Activated CD8-positive, alpha-beta memory T cell treated with anti-CD3 and anti-CD28 coated beads, Interleukin-2, amount 50 U/mL, for 48 hours (primary cell): ENCODE results near the gene FAM98A.

Source experiments
- DNase-seq: peaks from one replicate; pipeline ENCODE4 v3.0.0-alpha.2; 2020

FAM98A gene

DNA sequence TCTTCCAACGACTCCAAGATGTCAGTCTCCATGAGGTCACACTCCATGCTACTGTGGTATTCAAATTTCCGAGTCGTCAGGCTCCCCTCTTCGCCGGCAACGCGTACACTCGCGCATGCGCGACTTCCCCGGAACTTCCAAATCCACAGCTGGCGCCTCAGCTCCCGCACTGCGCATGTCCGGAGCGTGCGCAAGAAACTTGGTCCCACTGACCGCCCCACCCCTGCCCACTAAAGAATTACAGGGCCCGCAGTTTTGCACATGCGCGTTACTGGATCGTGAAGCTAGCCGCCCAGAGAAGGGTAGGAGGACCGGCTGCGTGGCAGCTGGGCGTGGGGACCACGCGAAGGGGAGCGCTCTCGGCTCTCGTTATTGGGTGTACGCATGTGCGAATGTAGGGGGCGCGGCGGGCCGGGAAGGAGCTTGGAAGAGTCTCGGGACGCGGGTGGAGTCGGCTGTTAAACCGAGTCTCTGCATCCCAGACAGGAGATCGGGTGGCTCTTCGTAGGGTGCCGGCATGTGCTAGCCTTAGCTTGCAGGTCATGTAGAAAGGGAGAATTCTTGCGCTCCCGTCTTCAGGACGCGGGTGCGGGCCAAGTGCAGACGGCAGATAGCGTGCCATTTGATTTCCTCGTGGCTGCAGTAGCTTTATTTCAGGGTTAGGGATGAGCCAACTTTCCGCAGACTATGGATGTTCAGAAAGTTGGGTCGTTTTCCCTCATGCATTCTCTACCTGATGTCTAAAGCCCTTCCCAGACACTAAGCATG, at the start of gene FAM98A:
TSS of gene FAM98A (minus strand) at position 125 of the 768 bp plus-strand sequence. CDS start at position 47, 78 bp downstream.
- DNase-seq = peak; percentile 99

GRCh38 chr2:33645861-33646260, 46.8 kb upstream of the FAM98A start:
- no peak for DNase-seq

- no peak for DNase-seq
These were observed 45.1 kb upstream of the FAM98A start for GRCh38 chr2:33644215-33644614.

GRCh38 chr2:33636001-33636400, 36.9 kb upstream of the FAM98A start:
- no peak for DNase-seq

- DNase-seq = no peak
These were observed 35.3 kb upstream of the FAM98A start for GRCh38 chr2:33634261-33634910.

DNA sequence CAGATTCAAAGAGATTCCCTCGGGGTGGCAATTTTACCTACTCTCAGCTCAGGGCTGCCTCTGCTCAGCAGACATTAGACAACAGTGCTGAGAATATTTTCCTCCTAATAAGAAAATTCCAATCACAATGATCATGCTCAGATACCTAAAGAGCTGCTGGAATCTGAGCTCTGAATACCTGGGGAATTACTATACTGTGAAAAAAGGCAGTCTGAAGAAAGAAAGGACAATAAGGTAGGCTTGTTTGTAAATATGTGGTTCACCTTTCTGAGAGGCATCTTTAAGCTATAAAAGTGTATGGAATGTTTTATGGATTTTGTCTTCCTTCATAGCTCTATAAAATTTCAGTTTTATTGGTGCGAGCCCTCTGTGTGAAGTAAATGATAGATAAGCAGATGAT, 34.2 kb upstream of the FAM98A start:
- DNase-seq = no peak

GRCh38 chr2:33632831-33633230, 33.7 kb upstream of the FAM98A start:
- DNase-seq = no peak

DNA sequence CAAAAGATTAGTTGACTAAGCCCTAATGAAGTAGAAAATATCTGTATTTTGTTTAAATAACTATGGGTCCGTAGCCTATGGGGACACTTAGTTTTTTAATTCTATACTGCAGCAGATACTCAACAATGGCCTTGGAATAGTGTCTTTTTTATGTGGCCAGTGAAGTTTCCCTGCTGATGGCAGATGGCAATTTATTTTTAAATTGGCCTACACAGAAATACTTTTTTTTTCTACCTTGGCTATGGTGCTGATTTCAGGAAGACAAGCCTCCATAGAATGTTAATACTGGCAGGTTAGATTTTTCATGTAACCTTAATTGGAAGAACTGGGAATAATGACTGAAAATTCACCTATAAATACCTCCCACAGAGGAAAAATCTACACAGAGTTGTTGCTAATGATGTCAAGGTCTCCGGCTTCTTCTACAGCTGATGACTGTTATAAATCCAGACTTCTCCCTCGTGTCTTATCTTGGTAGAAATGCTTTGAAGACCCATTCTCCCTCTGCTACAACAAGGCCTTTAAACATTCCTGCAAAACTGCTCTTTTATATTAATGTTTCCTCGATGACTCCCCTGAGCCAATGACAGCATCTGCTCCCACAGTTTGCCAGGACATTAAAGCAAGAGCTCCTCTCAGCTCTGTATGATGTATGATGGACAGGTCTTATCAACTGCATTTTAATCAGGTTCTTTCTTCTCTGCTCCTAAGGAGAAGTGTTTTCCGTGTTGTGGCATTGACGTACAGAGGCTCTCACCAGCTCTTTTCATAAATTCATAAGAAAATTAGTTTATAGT, 29.1 kb upstream of the FAM98A start:
- DNase-seq = no peak

DNA sequence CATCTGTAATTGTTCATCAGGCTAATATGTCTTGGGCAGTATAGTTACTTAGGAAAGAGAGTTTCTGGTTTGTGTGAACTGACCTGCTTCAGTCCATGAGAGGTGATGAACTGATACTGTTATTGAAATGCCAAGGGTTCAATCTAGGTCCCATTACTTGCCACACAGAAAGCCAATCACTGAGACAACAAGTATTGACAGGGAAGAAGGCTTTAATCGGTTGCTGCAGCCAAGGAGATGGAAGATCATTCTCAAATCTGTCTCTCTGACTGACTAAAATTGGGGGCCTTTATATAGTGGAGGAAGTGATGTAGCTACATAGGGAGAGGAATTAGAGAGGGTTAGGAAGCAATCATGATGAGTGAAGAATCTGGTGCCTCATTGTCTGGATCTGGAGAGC, 19.9 kb upstream of the FAM98A start:
- DNase-seq = no peak

GRCh38 chr2:33617989-33618388, 18.9 kb upstream of the FAM98A start:
- no peak for DNase-seq

DNA sequence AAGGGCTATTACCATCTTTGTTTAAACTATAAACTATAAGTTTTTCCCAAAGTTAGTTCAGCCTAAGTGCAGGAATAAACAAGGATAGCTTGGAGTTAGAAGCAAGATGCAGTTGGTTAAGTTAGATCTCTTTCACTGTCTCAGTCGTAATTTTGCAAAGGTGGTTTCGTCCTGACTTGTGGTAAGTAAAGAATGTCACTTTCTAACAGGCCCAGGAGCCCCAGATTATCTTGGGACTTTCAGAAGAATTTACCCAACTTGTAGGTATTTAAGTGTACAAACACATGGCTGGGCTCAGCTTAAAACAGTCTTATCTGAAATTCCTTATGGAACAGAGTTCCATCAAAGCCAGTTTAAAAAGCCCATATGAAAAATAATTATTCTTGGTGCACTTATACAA, 18.3 kb upstream of the FAM98A start:
- no peak for DNase-seq

- no peak for DNase-seq
These were observed 17.8 kb upstream of the FAM98A start for GRCh38 chr2:33616873-33617272.

DNA sequence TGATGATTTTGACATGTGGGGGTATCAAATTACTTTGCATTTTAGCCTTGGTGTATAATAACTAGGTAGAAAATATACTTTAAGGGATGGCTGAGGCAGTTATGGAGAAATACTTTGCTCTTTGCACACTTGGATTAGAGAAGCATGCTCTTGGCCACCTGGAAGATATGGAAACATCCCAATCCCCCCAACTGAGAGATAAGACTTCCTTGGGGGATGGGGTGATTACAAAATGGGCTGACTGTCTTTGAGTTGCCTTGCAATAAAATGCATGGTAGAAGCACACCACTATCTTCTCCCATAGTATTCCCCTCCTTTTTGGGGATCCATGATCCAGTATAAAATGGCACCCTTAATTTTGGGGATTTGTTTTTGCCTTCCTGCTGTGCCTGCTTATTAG, 15.1 kb upstream of the FAM98A start:
- DNase-seq = no peak

- DNase-seq = no peak
These were observed 8.8 kb upstream of the FAM98A start for GRCh38 chr2:33607905-33608304.

DNA sequence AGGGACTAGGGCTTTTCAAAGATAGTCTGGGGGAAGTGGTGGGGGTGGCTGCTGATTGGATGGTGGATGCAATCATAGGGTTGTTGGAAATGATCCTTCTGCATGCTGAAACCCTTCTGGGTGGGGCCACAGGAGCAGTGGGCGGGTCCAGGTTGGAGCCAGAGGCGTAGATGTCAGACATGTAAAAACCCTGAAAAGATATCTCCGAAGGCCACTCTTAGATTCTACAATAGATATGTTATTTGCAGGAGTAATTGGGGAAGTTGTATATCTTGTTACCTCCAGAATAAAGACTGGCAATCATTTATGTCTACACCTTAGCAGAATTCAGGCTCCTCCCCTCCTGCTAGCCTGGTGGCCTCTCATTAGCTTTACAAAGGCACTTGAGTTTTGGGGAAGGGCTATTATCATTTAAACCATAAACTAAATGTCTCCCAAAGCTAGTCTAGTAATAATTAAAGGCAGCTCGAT, 8.2 kb upstream of the FAM98A start:
- no peak for DNase-seq

GRCh38 chr2:33606622-33607021, 7.5 kb upstream of the FAM98A start:
- DNase-seq = no peak

GRCh38 chr2:33606100-33606499, 7.0 kb upstream of the FAM98A start:
- DNase-seq = no peak

GRCh38 chr2:33605056-33605455, 6.0 kb upstream of the FAM98A start:
- no peak for DNase-seq

DNA sequence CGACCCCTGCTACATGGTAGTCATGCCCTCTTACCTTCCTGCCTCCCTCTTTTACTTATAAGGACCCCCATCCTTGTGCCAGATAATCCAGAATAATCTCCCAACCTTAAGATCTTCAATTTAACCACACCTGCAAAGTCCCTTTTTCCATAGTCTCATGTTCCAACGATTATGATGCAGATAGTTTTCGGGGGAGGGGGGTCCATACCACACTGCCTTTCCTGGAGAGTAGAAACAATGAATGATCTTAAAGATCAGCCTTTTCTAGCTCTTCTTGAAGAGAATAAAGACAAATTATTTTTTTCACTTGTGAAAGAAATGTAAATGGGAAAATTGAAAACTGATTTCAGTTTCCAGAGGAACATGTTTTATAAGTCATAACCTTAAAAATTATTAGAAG, 4.3 kb upstream of the FAM98A start:
- no peak for DNase-seq

GRCh38 chr2:33602201-33602830, 3.2 kb upstream of the FAM98A start:
- no peak for DNase-seq

DNA sequence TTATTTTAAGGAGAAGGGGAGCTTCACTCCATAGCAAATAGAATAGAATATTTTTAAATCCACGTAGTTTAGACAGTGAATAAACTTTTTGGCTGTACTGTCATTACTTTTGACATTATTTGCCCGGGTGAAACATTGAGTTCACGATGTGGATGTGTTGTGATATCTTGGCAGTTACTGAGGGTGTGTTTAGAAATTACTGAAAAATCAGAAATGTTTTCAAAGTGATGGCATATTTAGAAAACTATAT, 769 bp upstream of the FAM98A start:
- DNase-seq = no peak

- peak; percentile 75 for DNase-seq
These were observed 431 bp downstream of the FAM98A start for GRCh38 chr2:33598561-33599174.

DNA sequence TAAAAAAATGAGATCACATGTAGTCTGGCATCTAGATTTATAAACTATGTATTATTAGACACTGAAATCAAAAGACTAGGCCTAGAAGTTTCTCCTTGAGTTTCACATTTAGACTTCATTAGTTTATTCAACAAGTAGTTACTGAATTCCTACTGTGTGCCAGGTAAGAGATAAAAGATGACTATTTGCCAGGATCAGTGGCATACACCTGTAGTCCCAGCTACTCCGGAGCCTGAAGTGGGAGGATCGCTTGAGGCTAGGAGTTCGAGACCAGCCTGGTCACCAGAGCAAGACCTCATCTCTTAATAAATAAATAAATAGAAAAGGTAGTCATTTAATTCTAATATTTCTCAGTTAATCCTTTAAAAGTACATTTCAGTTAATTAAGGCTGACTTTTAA, 2.1 kb downstream of the FAM98A start:
- DNase-seq = no peak
